Measurements from ENCODE around the gene ACSBG1.

DNA sequence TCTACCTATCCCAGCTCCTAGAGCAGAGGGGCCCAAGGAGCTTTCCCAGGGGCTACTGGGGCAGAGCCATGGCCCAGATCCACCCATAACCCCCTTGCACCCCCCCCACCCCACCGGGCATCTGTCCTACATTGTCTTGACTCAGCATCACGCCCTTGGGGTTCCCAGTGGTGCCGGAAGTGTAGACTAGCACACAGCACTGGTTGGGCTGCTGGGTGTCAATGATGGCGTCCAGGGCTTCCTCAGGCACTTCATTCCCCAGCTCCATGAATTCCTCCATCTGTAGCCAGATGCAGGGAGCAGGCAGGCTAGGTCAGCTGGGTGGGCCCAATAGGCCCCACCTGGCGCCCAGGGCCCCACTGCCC, 52.0 kb downstream of the ACSBG1 start:
- TF ChIP-seq CTCF (IDR thresholded peaks at IDR 0.05) (no peak), POLR2A (IDR thresholded peaks at IDR 0.05) (no peak)
